CD4-positive, alpha-beta T cell (primary cell): ENCODE measurements around the gene STX3. TPM values are rescaled to one million over a fixed set of nuclear protein-coding genes. Genes with fewer than 3 reads are reported as not detected.
A peak's percentile ranks its signal among the peaks of the same experiment; 100 is the strongest.
"Not testable (repeated sequence)": the region's sequence is repeated elsewhere in the genome, so short reads cannot be mapped to it uniquely, and the experiment has no call there.

Source experiments
- ATAC-seq: fragments of 200-7000 bp; cut with Tn5 transposase; one replicate; pipeline ENCODE4 v1.10.0; 2022; ENCODE audit warnings: mild to moderate bottlenecking; ENCODE audit not compliant: poor library complexity
- CTCF ChIA-PET: fragments of 350-600 bp; sonication (Branson Sonifier 250); formaldehyde crosslinking; loops from one replicate; lab custom pipeline; 2021; ENCODE audit warnings: antibody characterized with exemption, inconsistent platforms; lab: Charles Lee
- POLR2A ChIA-PET: fragments of 350-600 bp; sonication (Branson Sonifier 250); formaldehyde crosslinking; loops from one replicate; lab custom pipeline; 2021; ENCODE audit warnings: antibody characterized with exemption, inconsistent platforms; lab: Charles Lee
- DNase-seq, 14 experiments: peaks; one replicate each; pipeline ENCODE4 v3.0.0-alpha.2; 2013 to 2020; ENCODE audit warnings: mixed read lengths in 2 of 14
- H3K27ac ChIP-seq, 2 donors: one replicate each; pipeline versions ENCODE4 v1.5.1 to v1.7.0; 2013; ENCODE audit warnings: low read length in 2 of 2, low read depth in 1 of 2, mild to moderate bottlenecking in 1 of 2
- H3K27me3 ChIP-seq, 2 experiments: 1 replicate in 1 of 2; 2 replicates in 1 of 2; pipeline versions ENCODE4 v1.6.1 to v1.7.0; 2013; ENCODE audit warnings: low read length in 2 of 2, control low read depth in 1 of 2, mild to moderate bottlenecking in 1 of 2, moderate library complexity in 1 of 2; ENCODE audit not compliant: insufficient read depth in 2 of 2, control insufficient read depth in 1 of 2
- H3K36me3 ChIP-seq: one replicate; pipeline ENCODE4 v1.6.1; 2013; ENCODE audit warnings: low read length, control low read depth; ENCODE audit not compliant: insufficient read depth
- H3K4me1 ChIP-seq: one replicate; pipeline ENCODE4 v1.6.1; 2013; ENCODE audit warnings: low read length, control low read depth; ENCODE audit not compliant: insufficient read depth
- H3K4me3 ChIP-seq: one replicate; pipeline ENCODE4 v1.5.1; 2013; ENCODE audit warnings: mild to moderate bottlenecking, low read length, moderate library complexity
- H3K9me3 ChIP-seq, 2 experiments: 1 replicate in 1 of 2; 2 replicates in 1 of 2; pipeline versions ENCODE4 v1.6.1 to v1.7.0; 2013; ENCODE audit warnings: low read length in 2 of 2, mild to moderate bottlenecking in 2 of 2, control low read depth in 1 of 2, moderate library complexity in 1 of 2; ENCODE audit not compliant: control insufficient read depth in 1 of 2, insufficient read depth in 1 of 2
- H3K27ac Mint-ChIP-seq: one replicate; pipeline ENCODE4 v1.8.0; 2020; ENCODE audit warnings: mixed read lengths
- H3K27me3 Mint-ChIP-seq: one replicate; pipeline ENCODE4 v1.8.0; 2021; ENCODE audit warnings: mixed read lengths
- H3K36me3 Mint-ChIP-seq: one replicate; pipeline ENCODE4 v1.8.0; 2021; ENCODE audit warnings: low read depth, mixed read lengths
- H3K4me1 Mint-ChIP-seq: one replicate; pipeline ENCODE4 v1.8.0; 2021; ENCODE audit warnings: low read depth, mixed read lengths
- H3K4me3 Mint-ChIP-seq: one replicate; pipeline ENCODE4 v1.8.0; 2020; ENCODE audit warnings: mild to moderate bottlenecking, mixed read lengths
- H3K9me3 Mint-ChIP-seq: one replicate; pipeline ENCODE4 v1.8.0; 2020; ENCODE audit warnings: mixed read lengths
- intact Hi-C, 2 experiments: fragments of 100-400 bp; cut with DNase I in 1 of 2; cut with micrococcal nuclease in 1 of 2; formaldehyde crosslinking; loops; one replicate each; pipeline versions ENCODE4 v1.15.1 to v1.9.0; 2023 to 2025; cut with DNase I, micrococcal nuclease
- total RNA-seq, 174 experiments: library from RNA in 2 of 174; stranded (reverse) in 2 of 174; gene quantifications; one replicate each; pipeline ENCODE4 v1.2.3 and lab custom pipeline; 2021 to 2026
- TF ChIP-seq, protein P1 (sequence below): fragments of 200-600 bp; IDR thresholded peaks from one replicate; pipeline ENCODE4 v1.8.0; 2022; ENCODE audit warnings: antibody characterized with exemption, mild to moderate bottlenecking

The STX3 gene
- total RNA-seq, 2 experiments from 2014 or later = 4.6 to 6.4 TPM

DNA sequence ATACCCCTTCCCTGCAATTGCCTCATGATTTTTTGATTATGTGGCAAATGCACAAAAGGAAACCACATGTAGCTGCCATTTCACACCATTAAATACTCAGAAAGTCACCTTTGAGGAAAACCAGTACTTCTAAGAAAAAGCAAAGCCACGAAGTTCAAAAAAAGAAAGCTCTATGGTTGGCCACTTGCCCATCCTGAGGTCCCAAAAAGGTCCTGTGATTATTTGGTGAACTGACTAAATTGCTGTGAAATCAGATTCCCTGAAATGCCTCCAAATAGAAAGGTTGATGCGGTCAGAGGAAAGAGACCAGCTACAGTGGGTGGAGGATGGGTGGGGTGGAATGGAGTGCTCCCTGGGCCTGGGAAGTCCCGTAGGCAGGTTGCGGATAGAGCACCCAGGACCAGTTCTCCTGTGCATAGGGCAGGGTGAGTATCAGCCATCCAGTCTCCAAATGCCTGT, 28.5 kb downstream of the STX3 start:
- Histone ChIP-seq H3K4me1 (no peaks in the 10 kb centered on the region), H3K27ac (no peak overlapping the region), H3K4me3 (no peak overlapping the region), H3K9me3 (no peaks in the 10 kb centered on the region), H3K27me3 (no peaks in the 10 kb centered on the region), H3K36me3 (peaks cover 6% of the 10 kb centered on the region)
- DNase-seq (peak in 1 of 14 experiments; percentile 40), ATAC-seq (no peak)
- intact Hi-C loops = no loop called here
- TF ChIP-seq, protein P1, sequence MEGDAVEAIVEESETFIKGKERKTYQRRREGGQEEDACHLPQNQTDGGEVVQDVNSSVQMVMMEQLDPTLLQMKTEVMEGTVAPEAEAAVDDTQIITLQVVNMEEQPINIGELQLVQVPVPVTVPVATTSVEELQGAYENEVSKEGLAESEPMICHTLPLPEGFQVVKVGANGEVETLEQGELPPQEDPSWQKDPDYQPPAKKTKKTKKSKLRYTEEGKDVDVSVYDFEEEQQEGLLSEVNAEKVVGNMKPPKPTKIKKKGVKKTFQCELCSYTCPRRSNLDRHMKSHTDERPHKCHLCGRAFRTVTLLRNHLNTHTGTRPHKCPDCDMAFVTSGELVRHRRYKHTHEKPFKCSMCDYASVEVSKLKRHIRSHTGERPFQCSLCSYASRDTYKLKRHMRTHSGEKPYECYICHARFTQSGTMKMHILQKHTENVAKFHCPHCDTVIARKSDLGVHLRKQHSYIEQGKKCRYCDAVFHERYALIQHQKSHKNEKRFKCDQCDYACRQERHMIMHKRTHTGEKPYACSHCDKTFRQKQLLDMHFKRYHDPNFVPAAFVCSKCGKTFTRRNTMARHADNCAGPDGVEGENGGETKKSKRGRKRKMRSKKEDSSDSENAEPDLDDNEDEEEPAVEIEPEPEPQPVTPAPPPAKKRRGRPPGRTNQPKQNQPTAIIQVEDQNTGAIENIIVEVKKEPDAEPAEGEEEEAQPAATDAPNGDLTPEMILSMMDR = no peak
- H3K4me1 Mint-ChIP-seq = no peaks in the 10 kb centered on the region
- no peak overlapping the region for H3K27ac Mint-ChIP-seq
- H3K36me3 Mint-ChIP-seq = peaks cover under 1% of the 10 kb centered on the region
- ChIA-PET CTCF (interaction anchor here (1.6 kb wide), 1 partner anchor 27 kb away, joined by 3 read pairs; the partner anchor contains the start of gene MRPL16), POLR2A (no interaction called here)
- H3K4me3 Mint-ChIP-seq = no peak overlapping the region
- no peaks in the 10 kb centered on the region for H3K9me3 Mint-ChIP-seq
- no peaks in the 10 kb centered on the region for H3K27me3 Mint-ChIP-seq

- CTCF ChIA-PET = interaction anchor here (1.6 kb wide), 1 partner anchor 26 kb away, joined by 3 read pairs; the partner anchor contains the start of gene MRPL16
- DNase-seq, H3K27ac ChIP-seq, H3K27ac Mint-ChIP-seq, H3K36me3 Mint-ChIP-seq, H3K4me3 ChIP-seq, H3K9me3 ChIP-seq, POLR2A ChIA-PET, H3K36me3 ChIP-seq, H3K4me1 Mint-ChIP-seq, H3K4me1 ChIP-seq, H3K27me3 Mint-ChIP-seq, H3K4me3 Mint-ChIP-seq, intact Hi-C loops, H3K27me3 ChIP-seq, H3K9me3 Mint-ChIP-seq, ATAC-seq: not testable (repeated sequence)
These were observed 29.3 kb downstream of the STX3 start for GRCh38 chr11:59784441-59784840.

DNA sequence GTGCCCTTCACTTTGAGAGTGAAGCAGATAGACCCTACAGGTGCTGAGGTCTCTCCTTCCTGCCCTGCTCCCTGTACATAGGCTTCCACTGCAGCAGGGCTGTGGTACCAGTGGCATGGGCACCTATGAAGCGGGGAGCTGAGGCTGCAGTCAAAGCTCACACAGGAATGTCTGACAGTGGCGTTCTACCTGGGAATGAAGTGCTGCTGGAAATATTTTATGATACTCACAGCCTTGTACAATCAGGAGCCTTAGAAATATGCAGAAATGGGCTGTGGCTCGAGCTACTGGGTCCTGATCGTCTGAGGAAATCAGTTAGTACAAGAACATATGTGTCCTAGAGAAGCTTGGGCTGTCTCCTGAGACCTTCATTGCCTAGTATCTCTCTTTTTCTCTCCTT, 30.6 kb downstream of the STX3 start:
- DNase-seq = no peak
- Histone ChIP-seq H3K27ac (no peak overlapping the region), H3K9me3 (no peaks in the 10 kb centered on the region), H3K36me3 (peaks cover 14% of the 10 kb centered on the region), H3K4me1 (no peaks in the 10 kb centered on the region), H3K27me3 (no peaks in the 10 kb centered on the region), H3K4me3 (no peak overlapping the region)
- intact Hi-C loops = no loop called here
- H3K9me3 Mint-ChIP-seq = no peaks in the 10 kb centered on the region
- no peak for ATAC-seq
- CTCF ChIA-PET = no interaction called here
- peaks cover 16% of the 10 kb centered on the region for H3K36me3 Mint-ChIP-seq
- H3K27me3 Mint-ChIP-seq = no peaks in the 10 kb centered on the region
- POLR2A ChIA-PET = no interaction called here
- H3K4me1 Mint-ChIP-seq = no peaks in the 10 kb centered on the region
- TF ChIP-seq, protein P1 = no peak
- H3K4me3 Mint-ChIP-seq = no peak overlapping the region
- no peak overlapping the region for H3K27ac Mint-ChIP-seq

DNA sequence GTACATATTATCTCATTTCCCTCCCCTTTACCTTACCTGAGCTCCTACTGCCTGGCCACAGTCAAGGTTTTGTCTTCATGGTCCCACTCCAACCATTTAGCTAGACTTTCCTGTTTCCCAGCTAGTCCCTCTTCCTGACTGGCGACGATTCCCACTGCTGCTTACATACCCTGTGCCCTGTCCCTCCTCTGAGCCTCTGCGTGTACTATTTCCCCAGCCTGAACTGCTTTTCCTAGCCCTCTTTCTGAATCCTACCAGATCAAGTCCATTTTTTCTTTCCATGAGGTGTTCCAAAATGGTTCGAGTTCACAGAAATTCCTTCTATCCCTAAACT, 32.0 kb downstream of the STX3 start:
- TF ChIP-seq, protein P1 = no peak
- DNase-seq (no peak), ATAC-seq (no peak)
- intact Hi-C loops = no loop called here
- Histone ChIP-seq H3K27me3 (no peaks in the 10 kb centered on the region), H3K36me3 (peaks cover 14% of the 10 kb centered on the region), H3K27ac (no peak overlapping the region), H3K4me3 (no peak overlapping the region), H3K9me3 (no peaks in the 10 kb centered on the region), H3K4me1 (no peaks in the 10 kb centered on the region)
- ChIA-PET POLR2A (no interaction called here), CTCF (no interaction called here)
- Mint-ChIP-seq H3K27ac (no peak overlapping the region), H3K36me3 (peaks cover 20% of the 10 kb centered on the region), H3K4me3 (no peak overlapping the region), H3K27me3 (no peaks in the 10 kb centered on the region), H3K4me1 (no peaks in the 10 kb centered on the region), H3K9me3 (no peaks in the 10 kb centered on the region)
